HG03139 (cell line): Measurements from ENCODE around the gene TTC17.
"Not testable (repeated sequence)": the region's sequence is repeated elsewhere in the genome, so short reads cannot be mapped to it uniquely, and the experiment has no call there.

Source experiments
- ATAC-seq: cut with Tn5 transposase; IDR thresholded peaks from one replicate; pipeline ENCODE4 v1.9.1; 2021; ENCODE audit not compliant: unreplicated experiment

TTC17 gene

DNA sequence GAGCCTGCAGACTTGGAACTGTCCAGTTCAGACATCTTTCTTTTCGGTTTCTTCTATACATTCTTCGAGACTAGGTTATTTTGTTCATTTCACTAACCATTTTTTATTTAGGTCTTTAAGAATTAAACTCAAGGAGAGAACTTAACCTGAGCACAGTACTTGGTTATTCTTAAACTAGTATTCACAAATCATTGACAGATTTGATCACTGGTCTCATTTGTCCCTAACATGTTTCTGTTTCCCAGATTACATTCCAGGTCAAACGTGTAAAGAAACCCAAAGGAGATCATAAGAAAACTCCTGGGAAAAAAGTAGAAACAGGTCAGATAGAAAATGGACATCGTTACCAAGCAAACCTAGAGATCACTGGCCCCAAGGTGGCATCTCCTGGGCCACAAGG lies 85.1 kb downstream of the TTC17 start:
- no peak for ATAC-seq

GRCh38 chr11:43447151-43447550 lies 88.4 kb downstream of the TTC17 start:
- ATAC-seq, result no peak

DNA sequence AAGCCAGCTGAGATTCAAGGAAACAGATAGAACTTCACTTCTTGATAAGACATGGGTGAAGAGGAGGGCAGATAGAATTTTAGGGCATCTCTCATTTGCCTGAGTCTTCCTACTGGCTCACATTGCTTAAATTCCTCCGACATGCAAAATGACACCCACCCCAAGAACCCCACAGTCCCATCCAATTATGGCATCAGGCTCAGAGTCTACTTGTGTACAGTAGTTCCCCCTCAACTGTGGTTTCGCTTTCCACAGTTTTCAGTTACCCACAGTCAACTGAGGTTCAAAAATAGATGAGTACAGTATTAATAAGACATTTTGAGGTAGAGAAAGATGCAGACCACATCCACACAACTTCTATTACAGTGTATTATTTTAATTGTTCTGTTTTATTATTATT lies 99.8 kb downstream of the TTC17 start:
- no peak for ATAC-seq

DNA sequence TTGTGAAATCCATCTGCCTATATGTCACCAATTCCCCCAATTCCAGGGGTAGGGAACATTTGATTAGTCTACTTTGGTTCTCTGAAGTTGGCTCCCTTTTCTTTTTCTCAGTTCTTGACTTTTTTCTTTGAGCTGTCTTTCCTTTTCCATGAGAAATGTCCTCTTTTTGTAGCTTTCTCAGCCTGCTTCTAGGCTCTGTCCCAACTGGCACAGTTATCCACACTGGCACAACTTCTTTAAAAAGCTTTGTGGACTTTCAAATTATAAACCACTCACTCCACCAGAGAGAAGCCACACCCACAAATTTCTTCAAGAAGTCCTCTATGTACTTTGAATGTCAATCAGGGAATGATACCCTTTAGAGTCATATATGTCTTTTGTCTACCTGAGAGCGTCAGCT lies 100.5 kb downstream of the TTC17 start:
- no peak for ATAC-seq

- ATAC-seq, result no peak
These were observed 103.6 kb downstream of the TTC17 start for GRCh38 chr11:43462359-43462758.

GRCh38 chr11:43467958-43468357 lies 109.2 kb downstream of the TTC17 start:
- no peak for ATAC-seq

DNA sequence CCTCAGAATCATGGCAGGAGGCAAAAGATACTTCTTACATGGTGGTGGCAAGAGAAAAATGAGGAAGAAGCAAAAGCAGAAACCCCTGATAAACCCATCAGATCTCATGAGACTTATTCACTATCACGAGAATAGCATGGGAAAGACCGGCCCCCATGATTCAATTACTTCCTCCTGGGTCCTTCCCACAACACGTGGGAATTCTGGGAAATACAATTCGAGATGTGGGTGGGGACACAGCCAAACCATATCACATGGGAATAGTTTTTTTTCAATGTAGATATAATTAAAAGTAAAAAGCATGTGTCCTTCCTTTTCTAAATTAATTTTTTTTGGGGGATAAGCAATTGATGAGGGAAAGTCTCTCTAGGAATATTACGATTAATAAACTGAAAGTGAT lies 118.8 kb downstream of the TTC17 start:
- ATAC-seq, result not testable (repeated sequence)

DNA sequence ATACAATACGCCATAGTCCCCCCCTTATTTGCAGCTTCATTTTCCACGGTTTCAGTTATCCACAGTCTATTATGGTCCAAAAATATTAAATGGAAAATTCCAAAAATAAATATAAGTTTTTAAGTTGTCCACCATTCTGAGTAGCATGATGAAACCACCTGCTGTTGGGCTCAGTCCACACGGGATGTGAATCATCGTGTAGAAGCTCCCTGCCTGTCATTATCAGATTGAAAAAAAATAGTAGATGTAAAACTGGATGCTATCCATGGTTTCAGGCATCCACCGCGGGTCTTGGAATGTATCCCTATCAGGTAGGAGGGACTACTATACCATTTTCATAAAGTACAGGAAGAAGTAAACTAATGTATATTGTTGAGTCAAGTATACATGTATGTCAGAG lies 127.4 kb downstream of the TTC17 start:
- no peak for ATAC-seq

GRCh38 chr11:43489869-43490465 lies 131.2 kb downstream of the TTC17 start:
- no peak for ATAC-seq

DNA sequence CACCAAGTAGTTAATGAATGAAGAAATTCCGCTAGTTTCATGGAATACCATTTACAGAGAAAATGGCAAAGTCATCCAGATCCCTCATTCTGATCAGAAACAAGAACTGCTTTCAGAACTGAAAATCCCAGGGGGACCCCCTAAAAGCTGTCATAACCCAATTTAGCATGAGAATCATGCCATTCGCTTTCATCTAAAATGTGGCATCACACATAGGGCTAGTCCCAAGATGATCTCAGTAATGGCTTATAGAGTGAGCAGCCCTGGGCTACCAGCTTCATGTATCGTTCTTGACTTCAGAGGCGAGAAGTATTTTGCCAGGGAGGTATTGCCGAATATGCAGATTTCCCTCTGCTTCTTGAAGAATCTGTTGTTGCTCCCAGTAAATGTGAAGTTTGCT lies 134.0 kb downstream of the TTC17 start:
- no peak for ATAC-seq

GRCh38 chr11:43493431-43493830 lies 134.7 kb downstream of the TTC17 start:
- ATAC-seq, result no peak

DNA sequence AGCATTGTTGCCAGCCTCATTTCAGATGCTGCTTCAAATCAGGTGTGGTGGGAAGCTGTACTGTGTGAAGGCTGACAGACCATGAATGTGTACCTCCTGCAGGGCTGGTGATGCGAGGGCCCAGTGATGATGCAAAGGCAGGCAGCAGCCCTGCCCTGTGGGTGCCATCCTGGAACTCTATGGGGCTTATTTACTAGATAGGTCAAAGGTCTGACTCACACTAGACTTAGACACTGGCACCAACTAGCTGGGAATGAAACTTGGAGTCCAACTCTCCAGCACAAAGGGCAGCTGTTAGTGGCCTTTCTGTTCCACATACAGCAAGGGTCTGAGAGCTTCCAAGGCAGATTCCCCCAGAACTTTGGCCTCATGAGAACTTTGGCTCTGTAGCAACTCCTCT lies 138.4 kb downstream of the TTC17 start:
- no peak for ATAC-seq

DNA sequence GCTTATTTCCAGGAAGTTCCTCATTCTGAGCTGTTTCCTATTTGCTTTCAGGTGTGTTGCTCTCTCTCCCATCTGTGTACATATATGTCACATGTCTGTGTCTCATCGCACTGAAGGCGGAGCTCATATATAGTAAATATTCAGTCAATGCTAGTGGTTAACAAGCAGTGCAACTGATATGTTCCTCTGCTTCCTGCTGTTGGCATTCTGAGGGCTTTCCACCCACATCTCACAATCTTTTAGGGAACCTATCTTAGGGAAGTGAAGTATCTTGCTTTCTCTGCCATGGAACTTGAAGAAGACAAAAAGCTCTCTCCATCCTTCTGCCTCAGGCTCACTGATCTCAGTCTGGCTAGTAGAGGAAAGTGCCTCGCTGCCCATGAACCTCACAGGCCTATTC lies 139.8 kb downstream of the TTC17 start:
- no peak for ATAC-seq

DNA sequence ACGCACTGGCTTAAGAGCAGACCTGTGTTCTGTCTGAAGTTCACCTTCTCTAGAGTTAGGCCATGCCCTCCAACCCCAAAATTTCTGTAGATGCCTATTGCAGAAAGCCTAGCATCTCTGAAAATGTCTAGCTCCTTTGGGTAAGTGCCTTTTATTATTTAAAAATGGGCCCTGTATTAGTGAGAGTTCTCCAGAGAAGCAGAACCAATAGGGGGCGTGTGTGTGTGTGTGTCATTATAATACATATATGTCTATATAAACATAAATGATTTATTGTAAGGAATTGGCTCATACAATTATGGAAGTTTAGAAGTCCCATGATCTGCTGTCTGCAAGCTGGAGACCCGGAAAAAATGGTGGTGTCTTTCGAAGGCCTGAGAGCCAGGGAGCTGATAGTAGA lies 144.7 kb downstream of the TTC17 start:
- ATAC-seq, result no peak

DNA sequence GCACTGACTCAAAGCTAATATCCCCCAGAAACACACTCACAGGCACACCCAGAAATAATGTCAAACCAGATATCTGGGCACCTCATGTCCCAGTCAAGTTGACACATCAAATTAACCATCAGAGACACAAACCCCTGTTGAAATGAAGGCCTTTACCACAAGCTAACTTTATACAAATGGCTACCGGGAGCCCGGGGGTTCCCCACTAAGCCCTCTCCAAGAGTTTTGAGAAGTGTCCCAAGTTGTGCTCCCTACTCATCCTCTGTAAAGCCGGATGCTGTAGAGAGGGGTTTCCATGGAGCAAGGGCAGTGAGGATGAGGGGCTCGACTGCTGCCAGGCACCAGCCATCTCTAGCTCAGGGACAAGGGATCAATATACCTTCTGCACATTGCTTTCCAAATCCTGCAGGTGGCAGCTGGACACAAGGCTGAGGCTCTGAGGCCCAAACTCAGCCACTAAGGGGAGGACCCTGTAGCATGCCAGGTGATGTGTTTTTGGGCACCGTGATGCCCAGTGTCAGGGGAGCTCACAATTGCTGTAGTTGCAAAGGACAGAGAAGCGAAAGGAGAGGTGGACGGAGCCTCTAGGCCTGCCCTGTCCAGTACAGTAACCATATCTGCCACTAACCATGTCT lies 145.7 kb downstream of the TTC17 start:
- no peak for ATAC-seq

DNA sequence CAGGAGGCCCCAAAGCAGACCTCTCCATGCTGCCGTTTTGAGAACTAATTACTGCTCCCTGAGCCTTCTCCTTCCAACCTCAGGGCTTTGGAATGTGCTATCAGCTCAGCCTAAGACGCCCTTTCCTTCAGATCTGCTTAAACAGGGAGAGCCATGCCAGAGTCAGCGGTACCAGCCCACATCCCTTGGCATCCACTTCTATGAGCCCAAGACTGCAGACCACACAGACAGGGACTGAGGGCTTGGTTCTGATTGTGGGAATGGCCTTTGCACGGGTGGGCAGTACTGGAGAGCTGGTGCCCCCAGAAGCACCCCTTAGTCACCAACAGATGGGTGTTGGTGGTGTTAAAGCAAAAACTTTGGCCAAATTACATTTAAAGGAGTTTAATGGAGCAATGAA lies 146.5 kb downstream of the TTC17 start:
- no peak for ATAC-seq

GRCh38 chr11:43507171-43507570 lies 148.5 kb downstream of the TTC17 start:
- ATAC-seq, result no peak

DNA sequence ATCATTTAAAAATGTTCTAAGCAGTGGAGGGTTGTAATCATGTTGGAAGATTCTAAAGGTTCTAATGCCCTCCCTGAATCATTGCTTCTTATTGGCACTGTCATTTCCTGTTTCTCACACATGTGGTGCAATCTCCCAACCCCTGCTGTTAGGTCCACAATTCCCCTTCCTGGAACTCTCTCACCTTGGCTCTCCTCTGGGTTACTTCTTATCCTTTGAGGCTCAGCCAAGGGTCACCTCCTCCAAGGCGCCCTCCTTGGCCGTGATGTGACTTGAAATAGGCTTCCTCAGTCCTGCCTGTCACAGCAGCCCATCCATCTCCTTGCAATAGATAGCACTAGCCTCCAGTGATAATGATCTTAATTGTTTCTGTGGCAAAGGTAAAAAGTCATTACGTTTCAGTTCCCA lies 149.8 kb downstream of the TTC17 start:
- ATAC-seq, result no peak

DNA sequence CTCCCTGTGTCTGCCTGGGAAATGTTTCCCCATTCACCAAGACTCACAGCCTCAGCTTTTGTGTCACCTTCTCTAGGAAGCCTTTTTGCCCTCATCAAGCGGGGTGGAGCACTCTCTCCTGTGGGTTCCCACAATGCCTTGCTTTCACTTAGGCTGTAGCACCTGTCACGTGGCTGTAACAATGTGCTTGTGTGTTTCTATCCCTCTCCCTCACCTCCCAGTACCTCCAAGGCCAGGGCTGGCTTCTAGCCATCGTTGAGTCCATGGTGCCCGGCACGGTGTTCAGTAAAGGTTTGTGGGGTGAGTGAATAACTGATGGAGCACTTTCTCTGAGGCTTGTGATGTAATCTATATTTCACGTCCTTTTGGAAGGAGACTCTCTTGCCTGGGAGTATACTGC lies 153.2 kb downstream of the TTC17 start:
- ATAC-seq, result no peak

DNA sequence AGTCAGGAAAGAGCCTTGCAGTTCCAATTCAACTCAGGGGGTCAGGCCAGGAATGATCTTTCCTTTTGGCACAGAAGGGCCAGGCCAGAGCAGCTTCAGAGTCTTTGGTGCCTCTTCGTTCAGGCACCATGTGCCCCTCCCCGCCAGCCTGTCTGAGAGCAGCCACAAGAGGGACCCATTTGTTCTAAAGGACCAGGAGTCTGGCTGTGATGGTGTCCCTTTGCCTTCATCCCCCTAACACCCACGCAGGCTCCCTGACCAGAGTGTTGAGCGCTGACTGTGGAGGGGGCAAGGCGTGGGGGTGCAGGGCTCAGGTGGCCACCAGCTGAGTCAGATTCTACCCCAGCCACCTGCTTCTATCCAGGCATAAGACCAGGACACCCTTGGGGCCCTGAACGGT lies 156.4 kb downstream of the TTC17 start:
- ATAC-seq, result no peak

DNA sequence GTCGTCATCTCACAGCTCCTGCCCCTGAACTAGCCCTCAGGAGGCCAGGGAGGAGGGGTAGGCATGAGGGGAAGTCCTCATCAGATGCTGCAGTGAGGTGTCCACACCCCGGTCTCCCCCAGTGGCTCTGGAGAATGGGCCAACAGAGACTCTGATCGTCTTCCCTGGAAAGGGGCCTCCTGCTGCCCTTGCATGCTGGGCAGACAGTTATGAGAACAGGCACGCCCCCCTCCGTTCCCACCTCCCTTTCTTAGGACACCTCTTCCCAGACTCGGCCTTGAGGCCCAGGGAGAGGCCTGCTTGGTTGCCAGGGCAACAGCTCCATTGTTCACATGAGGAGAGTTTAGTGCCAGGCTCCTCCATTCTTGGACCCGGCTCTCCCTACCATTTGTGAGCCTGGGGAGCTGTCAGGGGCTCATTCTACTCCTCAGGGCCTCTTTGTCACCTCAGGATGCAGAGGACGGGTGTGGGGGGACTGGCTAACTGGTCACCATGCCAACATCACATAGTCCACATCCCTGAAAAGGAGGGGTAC lies 157.7 kb downstream of the TTC17 start:
- no peak for ATAC-seq

- ATAC-seq, result no peak
These were observed 158.8 kb downstream of the TTC17 start for GRCh38 chr11:43517518-43517917.
